AG08396 (cell line): ENCODE results near the gene TLE4.

Source experiments
- DNase-seq: peaks from one replicate; pipeline ENCODE4 v3.0.0; 2012; ENCODE audit warnings: low spot score, mixed read lengths

The TLE4 gene

GRCh38 chr9:79665931-79666330 lies 94.2 kb downstream of the TLE4 start:
- no peak for DNase-seq

GRCh38 chr9:79667120-79667519 lies 95.4 kb downstream of the TLE4 start:
- no peak for DNase-seq

- no peak for DNase-seq
Measured at GRCh38 chr9:79667817-79668436, 96.2 kb downstream of the TLE4 start.

GRCh38 chr9:79668956-79669355 lies 97.2 kb downstream of the TLE4 start:
- DNase-seq: no peak

- DNase-seq: no peak
Measured at GRCh38 chr9:79670269-79670961, 98.7 kb downstream of the TLE4 start.

- no peak for DNase-seq
Measured at GRCh38 chr9:79671558-79671957, 99.8 kb downstream of the TLE4 start.

- no peak for DNase-seq
Measured at GRCh38 chr9:79672236-79672635, 100.5 kb downstream of the TLE4 start.

- DNase-seq: no peak
Measured at GRCh38 chr9:79672891-79673290, 101.1 kb downstream of the TLE4 start.

GRCh38 chr9:79673614-79674013 lies 101.8 kb downstream of the TLE4 start:
- DNase-seq: no peak

GRCh38 chr9:79674052-79674777 lies 102.5 kb downstream of the TLE4 start:
- no peak for DNase-seq

- DNase-seq: no peak
Measured at GRCh38 chr9:79681576-79681975, 109.8 kb downstream of the TLE4 start.

- no peak for DNase-seq
Measured at GRCh38 chr9:79682076-79682736, 110.4 kb downstream of the TLE4 start.

GRCh38 chr9:79684059-79684458 lies 112.3 kb downstream of the TLE4 start:
- no peak for DNase-seq

GRCh38 chr9:79684711-79685575 lies 113.2 kb downstream of the TLE4 start:
- DNase-seq: no peak

- no peak for DNase-seq
Measured at GRCh38 chr9:79685577-79685976, 113.8 kb downstream of the TLE4 start.

- DNase-seq: peak; percentile 48
Measured at GRCh38 chr9:79686381-79687130, 114.8 kb downstream of the TLE4 start.

GRCh38 chr9:79687131-79687447 lies 115.3 kb downstream of the TLE4 start:
- no peak for DNase-seq

- no peak for DNase-seq
Measured at GRCh38 chr9:79688363-79688762, 116.6 kb downstream of the TLE4 start.

GRCh38 chr9:79689576-79689975 lies 117.8 kb downstream of the TLE4 start:
- no peak for DNase-seq

- no peak for DNase-seq
Measured at GRCh38 chr9:79691496-79691895, 119.7 kb downstream of the TLE4 start.
